GM21528 (cell line): ENCODE data around the gene ZDHHC24.

Source experiments
- ATAC-seq: cut with Tn5 transposase; IDR thresholded peaks from one replicate; pipeline ENCODE4 v1.9.1; 2021; ENCODE audit warnings: mild to moderate bottlenecking, moderate library complexity; ENCODE audit not compliant: unreplicated experiment, low FRiP score

Gene ZDHHC24

DNA sequence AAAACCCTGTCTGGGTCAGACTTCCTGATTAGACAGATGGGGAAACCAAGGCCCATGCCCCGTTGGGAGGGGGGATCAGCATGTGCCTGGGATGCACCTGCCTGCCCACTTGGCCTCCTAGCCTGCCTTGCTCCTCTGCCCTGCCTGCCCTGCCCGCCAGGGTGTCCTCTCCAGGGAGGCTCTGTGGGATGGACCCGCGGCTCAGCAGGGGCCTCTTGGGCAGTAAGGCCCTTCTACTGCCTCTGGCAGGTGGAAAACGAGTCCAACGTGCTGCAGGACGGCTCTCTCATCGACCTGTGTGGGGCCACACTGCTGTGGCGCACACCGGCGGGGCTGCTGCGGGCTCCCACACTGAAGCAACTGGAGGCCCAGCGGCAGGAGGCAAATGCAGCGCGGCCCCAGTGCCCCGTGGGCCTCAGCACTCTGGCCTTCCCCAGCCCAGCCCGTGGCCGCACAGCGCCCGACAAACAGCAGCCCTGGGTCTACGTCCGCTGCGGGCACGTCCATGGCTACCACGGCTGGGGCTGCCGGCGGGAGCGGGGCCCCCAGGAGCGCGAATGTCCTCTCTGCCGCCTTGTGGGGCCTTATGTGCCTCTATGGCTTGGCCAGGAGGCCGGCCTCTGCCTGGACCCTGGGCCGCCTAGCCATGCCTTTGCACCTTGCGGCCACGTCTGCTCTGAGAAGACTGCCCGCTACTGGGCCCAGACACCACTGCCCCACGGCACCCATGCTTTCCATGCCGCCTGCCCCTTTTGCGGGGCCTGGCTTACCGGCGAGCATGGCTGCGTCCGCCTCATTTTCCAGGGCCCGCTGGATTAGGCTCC, 70.3 kb downstream of the ZDHHC24 start:
- no peak for ATAC-seq

DNA sequence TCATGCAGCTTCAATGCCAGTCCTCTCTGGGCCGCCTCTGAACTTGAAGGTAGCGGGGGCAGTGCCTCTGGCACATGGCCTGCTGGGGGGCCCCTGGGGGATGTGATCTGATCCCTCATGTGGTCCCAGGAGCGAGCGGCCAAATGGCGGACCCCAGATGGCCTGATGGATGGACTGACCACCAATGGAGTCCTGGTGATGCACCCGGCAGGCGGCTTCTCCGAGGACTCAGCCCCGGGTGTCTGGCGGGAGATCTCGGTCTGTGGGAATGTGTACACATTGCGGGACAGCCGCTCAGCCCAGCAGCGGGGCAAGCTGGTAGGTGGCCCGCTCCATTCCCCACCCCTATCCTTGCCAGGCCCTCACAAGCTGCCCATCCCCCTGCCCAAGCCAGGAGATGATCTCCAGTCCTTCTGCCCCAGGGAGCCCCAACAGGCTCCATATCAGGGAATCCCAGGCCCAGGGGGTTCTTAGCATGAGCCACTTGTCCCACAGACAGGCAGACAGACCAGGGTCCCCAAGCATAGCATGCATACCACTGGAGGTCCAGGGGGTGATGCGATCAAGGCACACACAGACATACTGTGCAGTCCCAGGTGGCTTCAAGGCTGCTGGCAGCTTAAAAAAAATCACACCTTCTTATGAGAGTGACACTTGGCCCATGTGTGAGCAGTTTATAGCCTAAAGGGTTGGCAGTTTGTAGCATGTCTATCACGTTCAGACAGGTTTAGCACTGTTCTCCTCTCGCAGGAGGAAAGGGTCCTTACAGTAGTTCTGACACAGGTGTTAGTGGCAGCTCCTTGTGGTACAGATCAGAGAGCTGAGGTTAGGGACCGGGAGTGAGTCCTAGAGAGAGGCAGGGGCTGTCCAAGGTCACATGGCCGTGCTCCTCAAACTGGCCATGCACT, 72.0 kb downstream of the ZDHHC24 start:
- no peak for ATAC-seq

- ATAC-seq, result no peak
Measured at GRCh38 chr11:66473167-66473566, 72.7 kb downstream of the ZDHHC24 start.

DNA sequence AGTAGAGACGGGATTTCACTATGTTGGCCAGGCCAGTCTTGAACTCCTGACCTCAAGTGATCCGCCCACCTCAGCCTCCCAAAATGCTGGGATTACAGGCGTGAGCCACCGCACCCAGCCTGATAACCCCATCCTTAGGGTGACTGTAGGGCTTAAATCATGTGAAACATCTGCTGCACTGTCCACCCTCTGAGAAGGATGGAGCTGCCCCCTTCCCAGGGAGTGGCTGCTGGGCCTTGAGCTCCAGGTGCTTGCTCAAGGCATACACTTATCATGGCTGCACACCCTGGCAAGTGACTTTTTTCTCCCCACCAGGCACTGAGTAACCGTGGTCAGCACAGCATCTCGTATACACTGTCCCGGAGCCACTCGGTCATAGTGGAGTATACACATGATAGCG, 73.8 kb downstream of the ZDHHC24 start:
- ATAC-seq, result no peak

DNA sequence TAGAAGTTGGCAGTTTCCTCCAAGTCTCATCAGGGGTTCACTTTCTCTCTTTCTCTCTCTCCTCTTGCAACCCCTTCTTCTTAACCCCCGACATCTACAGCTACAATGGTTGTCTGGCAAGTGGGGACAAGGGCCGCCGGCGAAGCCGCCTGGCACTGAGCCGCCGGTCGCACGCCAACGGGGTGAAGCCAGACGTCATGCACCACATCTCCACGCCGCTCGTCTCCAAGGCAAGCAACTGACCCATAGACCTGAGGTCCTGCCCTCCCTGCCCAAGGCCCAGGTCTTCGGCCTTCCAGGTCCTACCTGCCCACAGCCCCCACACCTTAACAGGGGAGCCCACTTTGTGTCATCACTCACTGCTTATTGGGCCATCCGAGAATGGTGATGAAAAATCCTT, 74.7 kb downstream of the ZDHHC24 start:
- no peak for ATAC-seq
